SU-DHL-6 (cell line): ENCODE data around the gene SINHCAF.
"Not testable (repeated sequence)": the region's sequence is repeated elsewhere in the genome, so short reads cannot be mapped to it uniquely, and the experiment has no call there.

Experiments
- EZH2phosphoT487 ChIP-seq: fragments of 200-600 bp; sonication (generic), shearing (Covaris generic); conservative IDR thresholded peaks from 2 replicates; pipeline ENCODE4 v1.6.1; 2018; ENCODE audit warnings: mild to moderate bottlenecking, antibody characterized with exemption, low read length, moderate library complexity, mixed read lengths
- TF ChIP-seq, protein P1 (sequence below): fragments of 200-600 bp; sonication (generic); IDR thresholded peaks from one replicate; pipeline ENCODE4 v1.5.1; 2017; ENCODE audit warnings: antibody characterized with exemption, mild to moderate bottlenecking, low read length, moderate library complexity; ENCODE audit not compliant: insufficient read depth, poor library complexity, severe bottlenecking

DNA sequence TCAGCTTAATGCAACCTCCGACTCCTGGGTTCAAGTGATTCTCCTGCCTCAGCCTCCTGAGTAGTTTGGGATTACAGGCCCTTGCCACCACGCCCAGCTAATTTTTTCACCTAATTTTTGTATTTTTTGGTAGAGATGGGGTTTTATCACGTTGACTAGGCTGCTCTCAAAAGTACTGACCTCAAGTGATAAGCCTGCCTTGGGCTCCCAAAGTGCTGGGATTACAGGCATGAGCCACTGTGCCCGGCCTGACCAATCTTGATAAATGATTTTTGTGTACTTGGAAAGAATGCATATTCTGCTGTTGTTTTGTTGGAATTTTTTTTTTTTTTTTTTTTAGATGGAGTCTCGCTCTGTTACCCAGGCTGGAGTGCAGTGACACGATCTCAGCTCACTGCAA, 49.5 kb upstream of the SINHCAF start:
- TF ChIP-seq, protein P1, sequence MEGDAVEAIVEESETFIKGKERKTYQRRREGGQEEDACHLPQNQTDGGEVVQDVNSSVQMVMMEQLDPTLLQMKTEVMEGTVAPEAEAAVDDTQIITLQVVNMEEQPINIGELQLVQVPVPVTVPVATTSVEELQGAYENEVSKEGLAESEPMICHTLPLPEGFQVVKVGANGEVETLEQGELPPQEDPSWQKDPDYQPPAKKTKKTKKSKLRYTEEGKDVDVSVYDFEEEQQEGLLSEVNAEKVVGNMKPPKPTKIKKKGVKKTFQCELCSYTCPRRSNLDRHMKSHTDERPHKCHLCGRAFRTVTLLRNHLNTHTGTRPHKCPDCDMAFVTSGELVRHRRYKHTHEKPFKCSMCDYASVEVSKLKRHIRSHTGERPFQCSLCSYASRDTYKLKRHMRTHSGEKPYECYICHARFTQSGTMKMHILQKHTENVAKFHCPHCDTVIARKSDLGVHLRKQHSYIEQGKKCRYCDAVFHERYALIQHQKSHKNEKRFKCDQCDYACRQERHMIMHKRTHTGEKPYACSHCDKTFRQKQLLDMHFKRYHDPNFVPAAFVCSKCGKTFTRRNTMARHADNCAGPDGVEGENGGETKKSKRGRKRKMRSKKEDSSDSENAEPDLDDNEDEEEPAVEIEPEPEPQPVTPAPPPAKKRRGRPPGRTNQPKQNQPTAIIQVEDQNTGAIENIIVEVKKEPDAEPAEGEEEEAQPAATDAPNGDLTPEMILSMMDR = not testable (repeated sequence)
- TF ChIP-seq EZH2phosphoT487 = not testable (repeated sequence)
